Stimulated activated CD4-positive, alpha-beta T cell treated with anti-CD3 and anti-CD28 coated beads, Interleukin-12 subunit alpha, Interleukin-12 subunit beta, amount 100 ng/mL, for 48 hours (primary cell): ENCODE data around the gene FOXL3.
"Not testable (repeated sequence)": the region's sequence is repeated elsewhere in the genome, so short reads cannot be mapped to it uniquely, and the experiment has no call there.

Source experiments
- DNase-seq, 3 donors: peaks; one replicate each; pipeline ENCODE4 v3.0.0-alpha.2; 2020; ENCODE audit warnings: low read depth in 2 of 3, low spot score in 1 of 3

Gene FOXL3

DNA sequence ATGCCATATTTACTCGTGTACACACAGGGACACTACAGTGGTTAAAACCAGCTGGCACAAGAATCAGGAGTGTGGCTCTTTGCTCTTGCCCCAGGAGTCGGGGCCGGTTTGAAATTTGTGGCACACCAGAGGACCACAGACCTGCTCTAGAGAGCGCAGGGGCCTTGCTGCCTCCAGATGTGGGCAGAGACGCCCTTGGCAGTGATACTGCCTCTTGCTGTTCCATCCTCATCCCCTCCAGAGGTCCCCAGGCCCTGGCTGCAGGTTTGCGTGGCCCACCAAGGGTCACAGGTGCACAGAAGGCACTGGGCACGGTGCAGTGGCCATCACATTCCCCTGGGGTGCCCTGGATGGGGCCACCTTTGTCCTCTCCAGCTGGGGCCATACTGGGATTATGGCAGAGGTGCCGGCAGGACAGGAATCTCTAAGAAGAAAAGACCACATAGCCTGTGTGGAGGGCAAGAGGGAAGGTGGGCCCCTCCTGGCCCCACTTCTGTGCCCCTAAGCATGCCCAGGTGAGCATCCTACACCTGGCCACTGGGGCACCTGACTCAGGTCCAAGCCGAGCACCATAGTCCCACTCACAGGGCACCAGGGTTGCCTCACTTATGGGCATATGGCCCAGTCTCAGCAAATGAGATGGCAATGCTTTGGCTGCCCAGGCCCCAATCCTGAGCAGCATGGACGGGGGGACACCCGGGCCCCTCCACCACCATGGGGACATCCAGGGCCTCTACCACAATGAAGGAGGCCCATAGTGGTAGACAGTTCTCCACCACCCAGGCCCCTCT is 45.6 kb downstream of the FOXL3 start:
- DNase-seq = no peak

DNA sequence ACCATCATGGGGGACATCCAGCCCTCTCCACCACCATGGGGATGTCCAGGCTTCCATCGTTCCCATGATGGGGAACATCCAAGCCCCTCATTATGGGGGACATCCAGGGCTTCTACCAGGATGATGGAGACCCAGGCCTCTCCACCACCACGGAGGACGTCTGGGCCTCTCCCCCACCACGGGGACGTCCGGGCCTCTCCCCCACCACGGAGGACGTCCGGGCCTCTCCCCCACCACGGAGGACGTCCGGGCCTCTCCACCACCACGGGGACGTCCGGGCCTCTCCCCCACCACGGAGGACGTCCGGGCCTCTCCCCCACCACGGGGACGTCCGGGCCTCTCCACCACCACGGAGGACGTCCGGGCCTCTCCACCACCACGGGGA is 46.2 kb downstream of the FOXL3 start:
- not testable (repeated sequence) for DNase-seq

DNA sequence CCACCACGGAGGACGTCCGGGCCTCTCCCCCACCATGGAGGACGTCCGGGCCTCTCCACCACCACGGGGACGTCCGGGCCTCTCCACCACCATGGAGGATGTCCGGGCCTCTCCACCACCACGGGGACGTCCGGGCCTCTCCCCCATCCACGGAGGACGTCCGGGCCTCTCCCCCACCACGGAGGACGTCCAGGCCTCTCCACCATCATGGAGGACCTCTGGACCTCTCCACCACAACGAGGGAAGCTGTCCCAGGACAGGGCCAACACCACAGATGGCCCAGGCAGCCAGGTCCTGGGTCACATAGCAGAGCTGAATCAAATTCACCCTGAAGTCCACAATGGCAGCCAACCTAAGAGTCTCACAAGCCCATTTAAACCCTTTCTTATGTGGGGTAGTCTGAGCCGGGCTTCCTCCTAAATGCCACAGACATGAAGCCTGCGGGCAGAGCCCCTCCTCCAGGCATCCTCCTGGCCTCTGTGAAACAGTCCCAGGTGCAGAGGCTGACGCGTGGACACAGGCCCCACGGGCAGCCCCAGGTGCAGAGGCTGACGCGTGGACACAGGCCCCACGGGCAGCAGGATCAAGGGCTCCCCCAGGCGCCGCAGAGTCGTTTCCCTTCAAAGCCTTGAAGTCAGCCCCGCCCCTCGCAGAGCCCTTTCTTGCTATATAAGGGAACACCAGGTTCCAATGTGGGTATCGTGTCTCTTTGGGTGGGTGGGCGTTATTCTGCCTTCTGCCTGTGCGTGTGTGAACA is 47.0 kb downstream of the FOXL3 start:
- DNase-seq = no peak

GRCh38 chr7:337567-337951 is 47.6 kb downstream of the FOXL3 start:
- no peak for DNase-seq

DNA sequence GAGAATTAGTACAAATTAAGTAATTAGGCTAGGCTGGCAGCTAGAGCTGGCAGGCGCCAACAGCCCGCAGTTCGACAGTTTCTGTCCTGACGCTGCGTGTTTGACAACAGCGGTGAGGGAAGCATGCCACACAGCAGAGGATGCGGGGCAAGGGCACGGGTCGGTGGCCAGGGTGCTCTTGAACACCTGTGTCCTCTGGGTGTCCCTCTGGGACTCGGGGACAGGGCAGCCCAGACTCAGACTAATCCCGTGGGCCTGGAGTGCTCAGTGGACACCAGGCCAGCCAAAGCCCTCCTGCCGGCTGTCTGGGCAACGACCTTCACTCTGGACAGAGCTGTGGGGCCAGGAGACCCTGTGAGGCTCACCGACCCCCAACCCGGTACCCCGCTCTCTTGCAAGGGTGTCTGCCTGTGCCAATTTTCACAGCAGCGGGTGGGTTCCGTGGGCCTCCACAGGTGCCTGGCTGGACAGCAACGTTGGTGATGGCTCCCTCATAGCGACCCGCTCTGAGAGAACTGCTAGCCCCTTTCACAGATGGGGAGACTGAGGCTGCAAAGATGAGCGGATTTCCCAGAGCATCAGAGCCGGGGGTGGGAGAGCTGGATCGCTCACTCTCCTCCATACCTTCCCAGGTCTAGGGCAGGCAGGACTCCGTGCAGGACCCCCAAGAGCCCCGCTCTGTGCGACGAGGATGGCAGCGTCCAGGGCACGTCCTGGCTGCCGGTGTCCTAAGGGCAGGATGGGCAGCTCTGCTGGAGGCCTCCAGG is 48.5 kb downstream of the FOXL3 start:
- DNase-seq = no peak

- no peak for DNase-seq
Observed at GRCh38 chr7:339062-339342, 49.0 kb downstream of the FOXL3 start.

- DNase-seq = no peak
Observed at GRCh38 chr7:339696-340095, 49.7 kb downstream of the FOXL3 start.

GRCh38 chr7:340200-340937 is 50.4 kb downstream of the FOXL3 start:
- DNase-seq = no peak
